Colonic mucosa (tissue), 4 donors: Measurements from ENCODE around the gene CCL18. TPM values are rescaled to one million over a fixed set of nuclear protein-coding genes. Genes with fewer than 3 reads are reported as not detected.

Experiments used
- DNase-seq: peaks from one replicate; pipeline ENCODE4 v3.0.0-alpha.2; 2020
- H3K27ac ChIP-seq: fragments of 200-600 bp; one replicate; pipeline ENCODE4 v1.8.0; 2021
- H3K27me3 ChIP-seq: fragments of 200-600 bp; one replicate; pipeline ENCODE4 v1.8.0; 2021
- H3K36me3 ChIP-seq: fragments of 200-600 bp; one replicate; pipeline ENCODE4 v1.8.0; 2021
- H3K4me1 ChIP-seq: fragments of 200-600 bp; one replicate; pipeline ENCODE4 v1.8.0; 2021; ENCODE audit warnings: mild to moderate bottlenecking
- H3K4me3 ChIP-seq: fragments of 200-600 bp; one replicate; pipeline ENCODE4 v1.8.0; 2021
- H3K9ac ChIP-seq, 2 donors: one replicate each; pipeline ENCODE4 v1.7.0; 2013; ENCODE audit warnings: control low read depth in 2 of 2, low read depth in 2 of 2, low read length in 2 of 2
- H3K9me3 ChIP-seq: fragments of 200-600 bp; one replicate; pipeline ENCODE4 v1.8.0; 2021
- intact Hi-C: fragments of 100-400 bp; cut with DNase I; formaldehyde crosslinking; loops from one replicate; pipeline ENCODE4 v1.14.1; 2022
- total RNA-seq, 2 donors: library from RNA; stranded (reverse); fragmentation: NEBNext Ultra II Directional in 1 of 2; extraction: Animal tissue kit (Norgen Biotek cat#: 25700) in 1 of 2; gene quantifications; one replicate each; pipeline ENCODE4 v1.2.1, GENCODE V29; 2021
- TF ChIP-seq, protein P1 (sequence below): fragments of 200-600 bp; IDR thresholded peaks from one replicate; pipeline ENCODE4 v1.8.0; 2022; ENCODE audit warnings: antibody characterized with exemption, mild to moderate bottlenecking
- donor health status: healthy.
- donor health status: DM: no; HTN: no; CAD: no.
- donor health status: DM: no; HTN: no; CAD: no.

The CCL18 gene
- total RNA-seq, 2 donors from 2014 or later, result 0.54 to 3.5 TPM

DNA sequence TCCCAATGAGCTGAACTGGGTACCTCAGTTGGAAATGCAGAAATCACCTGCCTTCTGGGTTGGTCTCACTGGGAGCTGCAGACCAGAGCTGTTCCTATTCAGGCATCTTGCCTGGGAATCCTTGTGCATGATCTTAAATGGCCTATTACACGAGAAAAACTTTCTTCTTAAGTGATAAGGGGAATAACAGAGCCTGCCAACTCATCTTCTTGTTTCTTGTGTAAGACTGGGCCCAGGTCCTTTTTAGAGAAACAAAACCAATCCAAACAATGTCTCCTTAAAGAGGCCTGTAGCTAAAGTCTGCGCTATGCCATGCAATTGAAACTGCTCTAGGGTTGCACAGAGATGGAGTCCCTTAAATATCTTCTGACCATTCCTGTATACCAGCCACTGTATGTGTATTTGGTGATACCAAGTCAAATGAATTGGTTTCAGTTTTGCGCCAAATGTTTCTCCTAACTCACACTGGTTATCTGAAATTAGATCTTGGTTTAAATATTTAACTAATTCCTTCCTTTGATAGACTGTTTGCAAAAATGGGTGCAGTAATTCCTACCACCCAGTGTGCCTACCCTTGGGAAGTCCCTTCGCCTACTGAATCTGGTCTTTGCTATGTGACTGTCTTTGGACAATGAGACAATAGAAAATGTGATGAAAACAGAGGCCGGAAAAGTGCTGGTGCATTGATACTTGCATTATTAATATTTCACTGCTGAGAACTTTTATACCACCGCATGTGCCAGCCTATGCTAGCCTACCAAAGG is 39.8 kb upstream of the CCL18 start:
- TF ChIP-seq, protein P1, sequence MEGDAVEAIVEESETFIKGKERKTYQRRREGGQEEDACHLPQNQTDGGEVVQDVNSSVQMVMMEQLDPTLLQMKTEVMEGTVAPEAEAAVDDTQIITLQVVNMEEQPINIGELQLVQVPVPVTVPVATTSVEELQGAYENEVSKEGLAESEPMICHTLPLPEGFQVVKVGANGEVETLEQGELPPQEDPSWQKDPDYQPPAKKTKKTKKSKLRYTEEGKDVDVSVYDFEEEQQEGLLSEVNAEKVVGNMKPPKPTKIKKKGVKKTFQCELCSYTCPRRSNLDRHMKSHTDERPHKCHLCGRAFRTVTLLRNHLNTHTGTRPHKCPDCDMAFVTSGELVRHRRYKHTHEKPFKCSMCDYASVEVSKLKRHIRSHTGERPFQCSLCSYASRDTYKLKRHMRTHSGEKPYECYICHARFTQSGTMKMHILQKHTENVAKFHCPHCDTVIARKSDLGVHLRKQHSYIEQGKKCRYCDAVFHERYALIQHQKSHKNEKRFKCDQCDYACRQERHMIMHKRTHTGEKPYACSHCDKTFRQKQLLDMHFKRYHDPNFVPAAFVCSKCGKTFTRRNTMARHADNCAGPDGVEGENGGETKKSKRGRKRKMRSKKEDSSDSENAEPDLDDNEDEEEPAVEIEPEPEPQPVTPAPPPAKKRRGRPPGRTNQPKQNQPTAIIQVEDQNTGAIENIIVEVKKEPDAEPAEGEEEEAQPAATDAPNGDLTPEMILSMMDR, result no peak
- Histone ChIP-seq H3K27me3 (no peaks in the 10 kb centered on the region), H3K36me3 (no peaks in the 10 kb centered on the region), H3K9ac (no peak overlapping the region), H3K4me3 (no peak overlapping the region), H3K9me3 (no peaks in the 10 kb centered on the region), H3K27ac (no peak overlapping the region), H3K4me1 (no peaks in the 10 kb centered on the region)
- intact Hi-C loops, result no loop called here
- no peak for DNase-seq

DNA sequence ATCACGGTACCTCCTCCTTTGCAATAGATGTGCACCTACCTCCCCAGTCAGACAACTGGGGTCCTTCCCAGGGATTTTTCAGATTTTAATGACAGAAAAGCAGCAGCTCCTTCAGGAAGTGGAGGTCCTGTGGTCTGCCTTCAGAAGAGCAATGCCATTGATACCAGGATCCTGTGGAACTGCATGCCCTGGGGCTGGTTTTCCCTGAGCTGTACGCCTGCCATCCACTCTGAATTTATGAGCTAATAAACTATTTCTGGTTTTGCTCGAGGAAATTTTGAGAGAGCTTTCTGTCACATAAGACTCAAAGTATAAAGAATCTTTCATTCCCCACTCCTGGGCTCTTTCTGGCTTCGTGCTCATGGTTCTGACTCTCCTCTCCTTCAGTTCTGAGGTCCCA is 36.3 kb upstream of the CCL18 start:
- no peaks in the 10 kb centered on the region for H3K27me3 ChIP-seq
- TF ChIP-seq, protein P1, result no peak
- H3K4me3 ChIP-seq, result no peak overlapping the region
- intact Hi-C loops, result no loop called here
- H3K36me3 ChIP-seq, result no peaks in the 10 kb centered on the region
- DNase-seq, result no peak
- no peak overlapping the region for H3K9ac ChIP-seq
- no peaks in the 10 kb centered on the region for H3K9me3 ChIP-seq
- H3K4me1 ChIP-seq, result no peaks in the 10 kb centered on the region
- H3K27ac ChIP-seq, result no peak overlapping the region

DNA sequence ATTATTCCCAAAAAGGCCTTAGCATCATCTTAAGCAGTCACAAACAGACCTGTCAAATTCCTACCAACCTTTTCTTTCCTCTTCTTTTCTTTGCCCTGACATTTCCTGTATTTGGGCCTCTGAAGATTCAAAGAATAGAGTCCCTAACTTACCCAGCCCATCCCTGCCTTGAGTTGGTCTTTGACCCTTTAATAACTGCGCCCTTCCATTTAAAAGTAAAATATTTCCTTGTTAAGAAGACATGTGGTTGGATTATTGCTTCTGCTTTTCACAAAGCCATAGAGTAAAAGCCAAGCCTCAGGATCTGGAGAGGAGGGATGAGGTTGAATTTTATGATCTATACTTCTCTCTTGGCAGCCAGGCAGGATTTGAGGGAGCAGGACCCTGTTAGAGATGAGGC is 33.1 kb upstream of the CCL18 start:
- H3K27ac ChIP-seq, result peak overlapping the region; percentile 58
- no peak overlapping the region for H3K4me3 ChIP-seq
- TF ChIP-seq, protein P1, result no peak
- H3K27me3 ChIP-seq, result no peaks in the 10 kb centered on the region
- intact Hi-C loops, result no loop called here
- DNase-seq, result no peak
- no peaks in the 10 kb centered on the region for H3K9me3 ChIP-seq
- H3K4me1 ChIP-seq, result no peaks in the 10 kb centered on the region
- H3K9ac ChIP-seq, result no peak overlapping the region
- H3K36me3 ChIP-seq, result no peaks in the 10 kb centered on the region

DNA sequence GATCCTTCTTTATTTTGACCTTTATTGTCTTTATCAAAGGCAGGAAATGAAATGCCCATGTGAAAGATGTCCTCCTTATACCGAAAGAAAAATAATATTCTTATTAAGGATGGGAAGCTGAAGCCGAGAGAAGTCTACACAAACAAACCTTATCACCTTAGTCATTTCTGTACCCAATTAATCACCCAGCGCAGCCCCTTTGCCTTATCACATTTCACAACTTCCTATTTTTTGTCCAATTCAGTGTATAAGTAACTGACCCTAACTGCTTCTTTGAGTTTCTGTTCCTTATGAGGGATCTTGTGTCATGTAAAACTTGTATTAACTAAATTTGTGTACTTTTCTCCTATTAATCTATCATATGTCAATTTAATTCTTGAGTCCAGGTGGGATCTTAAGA is 29.9 kb upstream of the CCL18 start:
- Histone ChIP-seq H3K9me3 (no peaks in the 10 kb centered on the region), H3K36me3 (no peaks in the 10 kb centered on the region), H3K4me1 (no peaks in the 10 kb centered on the region), H3K9ac (no peak overlapping the region), H3K27ac (no peak overlapping the region), H3K27me3 (no peaks in the 10 kb centered on the region), H3K4me3 (no peak overlapping the region)
- TF ChIP-seq, protein P1, result no peak
- intact Hi-C loops, result no loop called here
- no peak for DNase-seq

DNA sequence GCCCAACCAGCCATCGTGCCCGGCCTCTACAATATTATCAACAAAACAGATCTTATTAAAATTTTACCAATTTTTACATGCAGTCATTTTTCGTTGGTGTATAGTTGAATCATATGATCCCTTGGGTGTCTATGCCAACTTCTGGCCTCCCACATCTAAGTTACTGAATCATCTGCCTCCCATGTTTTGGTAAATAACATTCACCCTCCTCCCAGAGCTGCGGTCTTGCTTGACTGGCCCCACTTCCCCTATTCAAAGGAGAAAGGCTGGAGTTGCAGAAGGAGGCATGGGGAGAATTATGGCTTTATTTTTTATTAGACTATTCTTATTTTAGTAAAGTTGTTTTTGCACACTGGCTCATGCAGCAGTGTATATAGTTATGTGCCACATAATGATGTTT is 27.8 kb upstream of the CCL18 start:
- H3K36me3 ChIP-seq, result no peaks in the 10 kb centered on the region
- no peaks in the 10 kb centered on the region for H3K4me1 ChIP-seq
- H3K9ac ChIP-seq, result no peak overlapping the region
- no peak overlapping the region for H3K4me3 ChIP-seq
- intact Hi-C loops, result no loop called here
- no peaks in the 10 kb centered on the region for H3K27me3 ChIP-seq
- H3K27ac ChIP-seq, result no peak overlapping the region
- TF ChIP-seq, protein P1, result no peak
- no peak for DNase-seq
- no peaks in the 10 kb centered on the region for H3K9me3 ChIP-seq
